GM12878 (cell line): ENCODE data around the gene GTPBP6. TPM values are rescaled to one million over a fixed set of nuclear protein-coding genes. Genes with fewer than 3 reads are reported as not detected.

ENCODE experiments used
- ATAC-seq: fragments of 200-7000 bp; cut with Tn5 transposase; 3 replicates; pipeline ENCODE4 v1.9.1; 2020; ENCODE audit warnings: mild to moderate bottlenecking, moderate library complexity
- BruUV-seq: library from RNA; stranded (reverse); fragments of 400-500 nt; replicated peaks from 2 replicates; lab custom pipeline; 2021; lab: Mats Ljungman, UMichigan
- CTCF ChIA-PET: fragments of 300-600 bp; sonication (Branson Sonifier 250); formaldehyde crosslinking; extraction: SDS; loops from one replicate; lab custom pipeline; 2021; ENCODE audit warnings: inconsistent platforms; lab: Yijun Ruan, JAX
- POLR2A ChIA-PET: fragments of 350-600 bp; formaldehyde crosslinking; extraction: SDS; loops from one replicate; lab custom pipeline; 2021; ENCODE audit warnings: inconsistent platforms; lab: Charles Lee
- RAD21 ChIA-PET: fragments of 300-600 bp; sonication (Branson Sonifier 250); formaldehyde crosslinking; loops from one replicate; lab custom pipeline; 2023; ENCODE audit warnings: antibody characterized with exemption; ENCODE audit not compliant: unreplicated experiment; lab: Charles Lee
- SMC1A ChIA-PET: fragments of 300-600 bp; sonication (Branson Sonifier 250); formaldehyde crosslinking; loops from one replicate; lab custom pipeline; 2023; ENCODE audit not compliant: unreplicated experiment, uncharacterized antibody; lab: Charles Lee
- DNase-seq: peaks from one replicate; pipeline ENCODE4 v3.0.0-alpha.2; 2011; ENCODE audit warnings: low read depth, low spot score
- FAIRE-seq: peaks from 3 replicates; lab custom pipeline; 2011; peaks lifted over from hg19 to GRCh38; lab: Jason Lieb, UNC
- H2AFZ ChIP-seq: 2 replicates; pipeline ENCODE4 v1.6.0; 2011; ENCODE audit warnings: low read depth, low read length, control low read depth; ENCODE audit not compliant: control insufficient read depth
- H3K27ac ChIP-seq: 2 replicates; pipeline ENCODE4 v1.5.1; 2011; ENCODE audit warnings: control low read depth; ENCODE audit not compliant: control insufficient read depth, insufficient read depth
- H3K27me3 ChIP-seq, 2 experiments: replicated peaks in 1 of 2; 2 replicates each; pipeline versions ENCODE4 v1.6.0 to v1.6.1; 2011; ENCODE audit warnings: low read length in 1 of 2; ENCODE audit not compliant: control insufficient read depth in 2 of 2, insufficient read depth in 2 of 2
- H3K36me3 ChIP-seq, 2 experiments: 2 replicates each; pipeline ENCODE4 v1.5.1; 2011; ENCODE audit warnings: low read length in 1 of 2; ENCODE audit not compliant: control insufficient read depth in 2 of 2, insufficient read depth in 2 of 2
- H3K4me1 ChIP-seq: 2 replicates; pipeline ENCODE4 v1.6.1; 2011; ENCODE audit warnings: mild to moderate bottlenecking, low read length, moderate library complexity, mixed read lengths; ENCODE audit not compliant: control insufficient read depth, insufficient read depth
- H3K4me2 ChIP-seq: 2 replicates; pipeline ENCODE4 v1.6.0; 2011; ENCODE audit warnings: control low read depth; ENCODE audit not compliant: control insufficient read depth, insufficient read depth
- H3K4me3 ChIP-seq: fragments of 200-600 bp; sonication (generic); 2 replicates; pipeline ENCODE4 v1.5.1; 2016
- H3K79me2 ChIP-seq: 2 replicates; pipeline ENCODE4 v1.6.0; 2011; ENCODE audit warnings: low read length; ENCODE audit not compliant: control insufficient read depth, insufficient read depth
- H3K9ac ChIP-seq: 2 replicates; pipeline ENCODE4 v1.8.0; 2011; ENCODE audit warnings: low read length, control low read depth, mixed read lengths; ENCODE audit not compliant: control insufficient read depth, insufficient read depth
- H3K9me3 ChIP-seq: replicated peaks from 3 replicates; pipeline ENCODE4 v1.5.1; 2011; ENCODE audit warnings: mild to moderate bottlenecking, low read length; ENCODE audit not compliant: control insufficient read depth, insufficient read depth
- H4K20me1 ChIP-seq: 2 replicates; pipeline ENCODE4 v1.6.0; 2011; ENCODE audit not compliant: control insufficient read depth, insufficient read depth
- BCL11A ChIP-seq: IDR thresholded peaks from 2 replicates; pipeline ENCODE4 v1.6.1; 2011; ENCODE audit warnings: low read depth, low read length
- BMI1 ChIP-seq: fragments of 450-650 bp; IDR thresholded peaks from 2 replicates; pipeline ENCODE4 v1.6.1; 2016; ENCODE audit warnings: mild to moderate bottlenecking, moderate library complexity, borderline replicate concordance
- CBX3 ChIP-seq: fragments of 200-600 bp; sonication (generic); IDR thresholded peaks from 2 replicates; pipeline ENCODE4 v1.6.1; 2016; ENCODE audit warnings: low read depth, borderline replicate concordance
- ESRRA ChIP-seq: IDR thresholded peaks from 2 replicates; pipeline ENCODE4 v1.6.1; 2012; ENCODE audit warnings: mild to moderate bottlenecking, low read length, improper control_type of control experiment
- ETV6 ChIP-seq, 2 experiments: fragments of 450-650 bp in 1 of 2; IDR thresholded peaks in 1 of 2; conservative IDR thresholded peaks in 1 of 2; 2 replicates each; pipeline ENCODE4 v1.6.1; 2014; ENCODE audit warnings: antibody characterized with exemption in 1 of 2, borderline replicate concordance in 1 of 2, low read depth in 1 of 2, mild to moderate bottlenecking in 1 of 2, moderate library complexity in 1 of 2
- HDGF ChIP-seq: fragments of 450-650 bp; IDR thresholded peaks from 2 replicates; pipeline ENCODE4 v1.6.1; 2016; ENCODE audit warnings: antibody characterized with exemption
- HSF1 ChIP-seq: fragments of 150-350 bp; IDR thresholded peaks from 2 replicates; pipeline ENCODE4 v1.6.1; 2014; ENCODE audit warnings: mild to moderate bottlenecking, low read depth, low read length
- IKZF2 ChIP-seq, 2 experiments: fragments of 450-650 bp; IDR thresholded peaks; 2 replicates each; pipeline ENCODE4 v1.6.1; 2017; ENCODE audit warnings: mild to moderate bottlenecking in 2 of 2, moderate library complexity in 2 of 2
- NRF1 ChIP-seq: conservative IDR thresholded peaks from 2 replicates; pipeline ENCODE4 v1.6.1; 2011; ENCODE audit warnings: mild to moderate bottlenecking, low read depth, low read length, improper control_type of control experiment
- PKNOX1 ChIP-seq: fragments of 450-650 bp; IDR thresholded peaks from 2 replicates; pipeline ENCODE4 v1.6.1; 2016; ENCODE audit warnings: mild to moderate bottlenecking
- PML ChIP-seq: IDR thresholded peaks from 2 replicates; pipeline ENCODE4 v1.6.1; 2012; ENCODE audit warnings: low read length, inconsistent platforms
- SMAD5 ChIP-seq: IDR thresholded peaks from 2 replicates; pipeline ENCODE4 v1.6.1; 2016; ENCODE audit warnings: antibody characterized with exemption, low read depth
- SREBF1 ChIP-seq: IDR thresholded peaks from 2 replicates; pipeline ENCODE4 v1.6.1; 2012; ENCODE audit warnings: mild to moderate bottlenecking, low read length
- SUPT20H ChIP-seq: IDR thresholded peaks from 2 replicates; pipeline ENCODE4 v1.6.1; 2011; ENCODE audit warnings: low read depth, mild to moderate bottlenecking, low read length, moderate library complexity, borderline replicate concordance; ENCODE audit not compliant: control insufficient read depth
- TCF7 ChIP-seq: IDR thresholded peaks from 2 replicates; pipeline ENCODE4 v1.6.1; 2014; ENCODE audit warnings: antibody characterized with exemption, borderline replicate concordance
- ZBTB33 ChIP-seq: fragments of 450-650 bp; IDR thresholded peaks from 2 replicates; pipeline ENCODE4 v1.6.1; 2017; ENCODE audit warnings: mild to moderate bottlenecking
- WGBS: methylation state at CpG from one replicate; pipeline ENCODE4 v1.1.6; 2016; ENCODE audit warnings: low lambda C conversion rate; ENCODE audit not compliant: insufficient replicate concordance, insufficient coverage; ENCODE audit errors: missing lambda C conversion rate; 5-methylcytosine and 5-hydroxymethylcytosine counted together
- in situ Hi-C: fragments of 300-500 bp; cut with MboI; formaldehyde crosslinking; loops from 9 replicates; pipeline ENCODE4 v1.14.3; 2018; ENCODE audit warnings: mixed read lengths
- intact Hi-C: fragments of 100-400 bp; cut with micrococcal nuclease; formaldehyde crosslinking; loops from one replicate; pipeline ENCODE4 v1.14.2; 2022; ENCODE audit not compliant: unreplicated experiment
- polyA plus RNA-seq, 11 experiments: library from polyadenylated mRNA; depleted of rRNA in 4 of 11; unstranded in 6 of 11; stranded (reverse) in 5 of 11; fragments of >200 nt; fragmentation: Nextera tagmentation in 4 of 11; fragmentation: Illumina TruSeq in 1 of 11; extraction: Ambion mirVana in 4 of 11; extraction: Trizol in 1 of 11; gene quantifications; 1 replicate in 1 of 11; 2 replicates in 10 of 11; pipeline versions ENCODE4 v1.2.1 to v1.2.3, GENCODE V29; 2011 to 2016; ENCODE audit warnings: inconsistent platforms in 2 of 11, missing spikeins in 2 of 11, low read depth in 1 of 11
- total RNA-seq, 4 experiments: library from RNA; depleted of rRNA in 3 of 4; stranded (reverse); fragments of >200 nt in 3 of 4; fragmentation: Illumina TruSeq in 1 of 4; extraction: Trizol in 1 of 4; gene quantifications; 2 replicates each; pipeline versions ENCODE4 v1.2.1 to v1.2.3, GENCODE V29; 2013 to 2021

GTPBP6 gene
- total and polyA plus RNA-seq, 10 of the 15 experiments (the other 5 are each of a cell fraction or from before 2014, with no cell fraction given), result 0.31 to 71.0 (median 21.1) TPM

GRCh38 chrX:332916-333610, 14.5 kb upstream of the GTPBP6 start:
- in situ Hi-C loops, result no loop called here
- TF ChIP-seq SMAD5 (no peak), HSF1 (no peak), CBX3 (no peak), ETV6 (conservative IDR thresholded peaks at IDR 0.05 in 1 of 2, IDR thresholded peaks at IDR 0.05 in 1 of 2; ENCODE audit: borderline replicate concordance in 1 of 2, low read depth in 1 of 2) (no peak), PKNOX1 (no peak), HDGF (no peak), ESRRA (no peak), TCF7 (no peak), ZBTB33 (no peak), BCL11A (no peak), IKZF2 (IDR thresholded peaks at IDR 0.05) (no peak), SREBF1 (no peak), NRF1 (no peak), SUPT20H (no peak), PML (no peak), BMI1 (no peak)
- no peak overlapping the region for H3K27ac ChIP-seq
- FAIRE-seq (no peak), ATAC-seq (no peak), DNase-seq (no peak)
- no peaks in the 10 kb centered on the region for H3K27me3 ChIP-seq
- no peaks in the 10 kb centered on the region for H3K79me2 ChIP-seq
- no peak overlapping the region for H3K4me3 ChIP-seq
- H4K20me1 ChIP-seq, result no peaks in the 10 kb centered on the region
- H3K4me2 ChIP-seq, result no peak overlapping the region
- intact Hi-C loops, result no loop called here
- no peaks in the 10 kb centered on the region for H3K36me3 ChIP-seq
- RAD21 ChIA-PET, result no interaction called here
- no peak overlapping the region for H2AFZ ChIP-seq
- BruUV-seq, result no TSS peak
- no peaks in the 10 kb centered on the region for H3K4me1 ChIP-seq
- WGBS, result 83% methylated on average over 33 of the region's 33 CpGs
- no peak overlapping the region for H3K9ac ChIP-seq
- H3K9me3 ChIP-seq, result no peaks in the 10 kb centered on the region; the same call in 1 of the 3 replicates
- CTCF ChIA-PET, result no interaction called here
- POLR2A ChIA-PET, result no interaction called here
- SMC1A ChIA-PET, result no interaction called here
